ENCODE measurements around the gene RDH14.

Gene RDH14

DNA sequence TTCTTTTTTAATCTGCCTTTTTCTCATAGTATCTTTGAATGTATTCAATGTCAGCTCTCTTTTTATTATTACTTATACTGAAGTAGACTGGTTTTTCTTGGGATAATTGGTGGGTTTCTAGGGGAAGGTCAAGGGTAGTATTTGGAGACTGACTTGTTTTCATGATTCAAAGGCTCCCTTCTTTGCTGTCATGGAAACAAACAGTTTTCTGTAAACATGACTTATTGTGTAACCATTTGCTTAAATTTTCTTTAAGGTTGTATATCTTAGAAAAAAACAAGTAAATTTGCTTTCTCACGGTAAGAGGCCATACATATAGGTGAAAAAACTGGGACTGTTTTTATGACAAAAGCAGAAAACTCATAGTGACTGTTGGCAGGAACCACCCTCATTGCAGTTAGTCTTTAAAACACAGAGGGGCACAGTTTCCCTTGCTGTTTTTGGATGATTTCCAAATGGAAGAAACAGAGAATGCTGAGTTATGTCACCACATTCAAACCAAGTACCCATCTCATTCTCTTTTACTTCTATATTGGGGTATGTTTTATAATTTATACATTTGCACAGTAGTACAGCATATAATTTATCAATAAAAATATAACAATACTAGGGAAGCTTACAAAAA, 5.8 kb upstream of the RDH14 start:
- DNase-seq (ENCODE audit: low spot score) (no peak), FAIRE-seq (no peak)

DNA sequence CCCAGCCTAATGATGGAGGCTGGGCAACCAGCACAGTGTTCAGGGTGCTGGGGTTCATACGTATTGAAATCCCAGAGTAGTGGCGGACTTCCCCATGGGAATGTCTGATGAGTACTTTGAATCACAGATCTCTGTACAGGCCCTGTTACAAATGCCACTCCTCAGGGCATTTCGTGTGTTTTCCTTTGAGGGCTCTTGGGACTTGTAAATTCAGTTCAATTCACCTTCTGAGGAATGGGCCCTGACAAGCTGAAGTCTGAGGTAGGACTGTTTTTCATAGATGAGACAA, 288 bp upstream of the RDH14 start:
- DNase-seq (ENCODE audit: low spot score) (no peak), FAIRE-seq (no peak)

DNA sequence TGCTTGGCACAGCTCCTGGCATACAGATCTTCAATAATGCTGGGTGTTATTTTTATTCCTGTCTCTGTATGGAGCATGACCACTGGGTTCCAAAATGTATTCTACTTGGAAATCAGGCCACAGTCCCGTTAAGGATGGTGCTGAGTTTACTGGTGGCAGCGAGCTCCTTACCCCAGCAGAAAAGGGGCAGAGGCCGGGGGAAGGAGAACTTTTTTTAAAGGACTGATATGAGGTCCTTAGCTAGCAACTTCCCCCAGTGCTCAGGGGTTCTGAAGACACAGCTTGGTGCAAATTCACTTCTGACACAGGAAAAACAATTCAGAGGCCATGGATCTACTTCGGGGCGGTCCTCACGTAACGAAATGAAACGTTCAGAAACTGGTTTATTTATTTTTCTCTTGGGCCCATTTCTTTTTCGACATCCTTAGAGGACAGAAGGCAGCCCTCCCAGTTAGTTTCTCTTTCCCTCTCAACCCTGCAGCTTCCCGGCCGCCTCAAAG, 872 bp downstream of the RDH14 start:
- FAIRE-seq = no peak

DNA sequence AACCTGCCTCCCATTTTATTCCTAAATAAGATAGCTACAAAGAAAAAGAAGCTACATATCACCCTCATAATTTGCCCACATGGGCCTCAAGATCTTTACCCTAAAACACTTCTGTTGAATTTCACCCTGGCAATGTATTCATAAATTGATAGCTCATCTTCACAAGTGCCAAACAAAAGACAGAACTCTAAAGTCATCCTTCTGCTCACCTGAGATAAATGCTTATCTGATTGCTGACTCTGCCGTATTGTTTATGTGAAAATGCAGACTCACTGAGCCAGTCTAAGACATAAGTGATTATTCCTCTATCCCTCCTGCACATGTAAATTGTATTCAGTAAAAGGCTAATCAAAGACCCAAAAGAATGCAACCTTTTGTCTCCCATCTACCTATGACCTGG, 2.0 kb downstream of the RDH14 start:
- FAIRE-seq = no peak
- DNase-seq (ENCODE audit: low spot score) = no peak

More for the DNA sequence above, 872 bp downstream of the RDH14 start:
- DNase-seq (ENCODE audit: low spot score) = no peak

DNA sequence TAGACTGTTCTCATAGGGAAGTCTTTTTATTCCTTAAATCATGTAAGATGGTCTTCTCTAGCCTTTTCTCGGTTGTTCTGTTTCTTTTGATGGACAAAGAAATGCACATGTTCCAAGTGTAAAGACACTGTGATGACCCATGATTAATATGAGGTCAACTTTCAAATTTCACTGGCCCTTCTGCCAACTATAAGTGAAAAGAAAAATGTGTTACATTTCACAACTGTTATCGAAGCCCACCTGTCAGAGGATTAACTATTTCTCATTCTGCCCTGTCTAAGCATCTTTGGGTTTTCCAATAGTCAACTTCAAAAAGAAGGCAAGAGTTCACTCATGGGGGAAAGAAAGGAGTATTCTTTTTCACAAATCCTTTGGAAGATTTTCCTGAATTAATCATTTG, 3.3 kb downstream of the RDH14 start:
- FAIRE-seq (no peak), DNase-seq (ENCODE audit: low spot score) (no peak)

DNA sequence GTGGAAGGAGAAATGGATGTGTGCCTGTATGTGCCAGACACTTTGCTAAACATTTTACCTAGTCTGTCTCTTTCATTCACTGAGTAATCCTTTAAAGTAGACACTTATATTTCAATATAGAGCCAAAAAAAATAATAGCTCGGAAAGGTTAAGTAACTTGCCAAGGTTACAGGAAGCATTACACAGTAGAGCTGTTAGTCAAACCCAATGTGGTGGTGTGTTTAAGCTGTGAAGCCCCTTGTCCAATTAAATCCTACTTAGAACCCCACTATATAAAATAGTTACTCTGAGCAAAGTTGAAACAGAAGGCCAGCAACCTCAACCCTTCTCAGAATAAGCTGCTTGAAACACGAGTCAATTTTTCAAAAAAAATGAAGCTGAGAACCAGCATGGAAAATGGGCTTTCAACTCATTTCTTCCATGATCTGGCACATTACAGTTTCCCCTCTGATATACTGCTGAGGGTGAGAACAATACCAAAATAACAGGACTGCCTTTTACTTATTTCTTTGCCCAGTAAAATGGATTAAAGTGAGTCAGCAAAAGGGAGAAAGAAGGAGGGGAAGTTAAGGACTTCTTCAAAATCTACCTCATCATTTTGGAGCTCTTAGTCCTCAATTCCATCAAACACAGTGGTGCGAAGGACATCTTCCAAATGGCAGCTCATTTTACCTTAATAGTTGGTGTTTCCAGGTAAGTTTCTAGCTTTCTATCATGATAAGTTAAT, 7.9 kb downstream of the RDH14 start:
- no peak for FAIRE-seq
- DNase-seq (ENCODE audit: low spot score) = no peak

DNA sequence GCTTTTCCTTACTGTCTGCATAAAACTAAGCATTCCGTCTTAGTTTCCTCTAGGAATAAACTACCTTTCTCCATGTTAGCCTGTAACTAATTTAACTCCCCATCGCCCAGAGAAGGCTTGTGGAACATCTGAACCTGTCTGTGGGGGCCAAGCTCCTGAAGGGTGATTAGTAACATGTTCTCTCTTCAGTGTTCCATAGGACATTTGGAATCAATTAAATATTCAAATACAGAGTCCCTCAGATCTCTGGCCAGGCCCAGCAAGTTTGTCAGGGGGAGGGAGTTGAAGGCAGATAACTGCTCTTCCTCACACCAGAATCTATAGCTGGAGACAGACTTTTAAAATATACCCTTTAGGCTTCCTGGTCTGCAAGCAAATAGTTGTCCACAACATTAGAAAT, 8.8 kb downstream of the RDH14 start:
- no peak for FAIRE-seq

DNA sequence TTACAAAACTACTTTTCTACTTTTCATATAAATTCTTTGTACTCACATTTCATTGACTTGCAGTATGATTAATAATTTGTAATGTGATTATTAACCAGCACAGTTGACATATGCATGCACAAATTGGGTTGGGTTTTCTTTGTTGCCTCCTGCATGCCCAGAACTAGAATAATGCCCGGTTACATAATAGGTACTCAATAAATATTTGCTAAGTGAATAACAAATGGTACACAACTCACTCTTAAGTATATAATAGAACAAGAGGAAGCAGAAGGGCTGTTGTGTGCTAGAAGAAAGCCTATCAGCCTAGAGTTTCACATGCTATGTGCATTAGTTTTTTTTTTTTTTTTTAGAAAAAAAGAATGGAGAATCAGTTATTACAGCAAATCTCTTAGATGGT, 9.3 kb downstream of the RDH14 start:
- no peak for DNase-seq (ENCODE audit: low spot score)
- no peak for FAIRE-seq

More for the DNA sequence above, 8.8 kb downstream of the RDH14 start:
- DNase-seq (ENCODE audit: low spot score) = no peak

DNA sequence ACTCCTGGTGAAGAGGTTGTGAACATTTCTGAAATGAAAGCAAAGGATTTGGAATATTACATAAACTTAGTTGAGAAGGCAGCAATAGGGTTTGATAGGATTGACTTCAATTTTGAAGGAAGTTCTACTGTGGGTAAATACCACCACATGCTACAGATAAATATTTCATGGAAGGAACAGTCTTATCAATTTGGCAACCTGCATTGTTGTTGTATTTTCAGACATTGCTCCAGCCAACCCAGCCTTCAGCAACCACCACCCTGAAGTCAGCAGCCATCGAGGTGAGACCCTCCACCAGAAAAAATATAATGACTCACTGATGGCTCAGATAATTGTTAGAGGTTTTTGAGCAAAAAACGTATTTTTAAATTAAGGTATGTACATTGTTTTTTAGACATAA, 10.0 kb downstream of the RDH14 start:
- no peak for FAIRE-seq

DNA sequence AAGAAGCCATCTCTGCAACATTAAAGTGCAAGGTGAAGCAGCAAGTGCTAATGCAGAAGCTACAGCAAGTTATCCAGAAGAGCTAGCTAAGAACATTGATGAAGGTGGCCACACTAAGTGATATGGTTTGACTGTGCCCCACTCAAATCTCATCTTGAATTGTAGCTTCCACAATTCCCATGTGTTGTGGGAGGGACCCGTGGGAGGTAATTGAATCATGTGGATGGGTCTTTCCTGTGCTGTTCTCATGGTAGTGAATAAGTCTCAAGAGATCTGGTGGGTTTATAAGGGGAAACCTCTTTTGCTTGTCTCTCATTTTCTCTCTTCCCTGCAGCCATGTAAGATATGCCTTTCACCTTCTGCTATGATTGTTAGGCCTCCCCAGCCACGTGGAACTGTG, 11.4 kb downstream of the RDH14 start:
- DNase-seq (ENCODE audit: low spot score) (no peak), FAIRE-seq (no peak)

More for the DNA sequence above, 10.0 kb downstream of the RDH14 start:
- no peak for DNase-seq (ENCODE audit: low spot score)

DNA sequence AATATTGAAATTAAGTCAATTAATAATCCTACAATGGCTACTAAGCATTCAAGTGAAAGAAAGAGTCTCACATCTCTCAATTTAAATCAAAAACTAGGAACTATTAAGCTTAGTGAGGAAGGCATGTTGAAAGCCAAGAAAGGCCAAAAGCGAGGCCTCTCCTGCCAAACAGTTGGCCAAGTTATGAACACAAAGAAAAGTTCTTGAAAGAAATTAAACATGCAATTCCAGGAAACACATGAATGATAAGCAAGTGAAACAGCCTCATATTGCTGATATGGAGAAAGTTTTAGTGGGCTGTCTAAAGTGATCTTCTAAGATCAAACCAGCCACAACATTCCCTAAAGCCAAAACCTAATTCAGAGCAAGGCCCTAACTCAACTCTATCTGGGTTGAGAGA, 11.8 kb downstream of the RDH14 start:
- DNase-seq (ENCODE audit: low spot score) (no peak), FAIRE-seq (no peak)

DNA sequence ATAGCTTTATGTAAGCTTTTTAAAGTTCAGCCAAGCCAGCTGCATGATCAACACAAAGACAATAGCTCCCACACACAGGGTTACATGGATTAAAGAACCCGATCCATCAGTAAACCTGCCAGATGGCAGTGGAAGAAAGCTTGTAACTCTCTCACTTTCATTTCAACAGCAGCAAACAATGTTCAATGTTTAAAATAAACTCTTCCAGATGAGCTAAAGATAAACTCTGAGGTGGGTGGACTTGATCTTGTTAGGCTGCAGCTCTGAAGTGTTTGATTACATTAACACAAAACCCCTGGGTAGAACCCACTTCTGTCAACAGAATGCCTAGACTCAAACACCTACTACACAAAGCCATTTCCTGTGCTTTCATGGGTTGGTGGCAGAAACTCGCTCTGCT, 13.9 kb downstream of the RDH14 start:
- no peak for FAIRE-seq
- DNase-seq (ENCODE audit: low spot score) = no peak

DNA sequence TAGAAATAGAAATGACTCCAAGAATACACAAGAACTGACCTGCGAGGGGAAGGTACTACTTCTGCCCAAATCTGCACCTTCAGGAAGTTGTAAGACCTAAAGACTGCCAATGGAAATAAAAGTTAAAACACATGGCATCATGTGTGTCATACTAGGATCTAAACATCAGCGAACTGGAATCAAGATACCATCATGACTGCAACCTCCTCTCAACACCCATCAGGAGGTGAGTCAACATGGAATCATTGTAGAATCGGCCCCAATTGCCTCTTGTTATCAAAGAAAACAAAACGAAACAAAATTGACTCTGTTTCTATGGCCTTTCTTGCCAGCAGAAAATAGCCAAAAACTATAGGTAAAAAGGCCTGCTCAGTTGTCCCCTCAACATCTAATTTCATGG, 15.1 kb downstream of the RDH14 start:
- FAIRE-seq (no peak), DNase-seq (ENCODE audit: low spot score) (no peak)

DNA sequence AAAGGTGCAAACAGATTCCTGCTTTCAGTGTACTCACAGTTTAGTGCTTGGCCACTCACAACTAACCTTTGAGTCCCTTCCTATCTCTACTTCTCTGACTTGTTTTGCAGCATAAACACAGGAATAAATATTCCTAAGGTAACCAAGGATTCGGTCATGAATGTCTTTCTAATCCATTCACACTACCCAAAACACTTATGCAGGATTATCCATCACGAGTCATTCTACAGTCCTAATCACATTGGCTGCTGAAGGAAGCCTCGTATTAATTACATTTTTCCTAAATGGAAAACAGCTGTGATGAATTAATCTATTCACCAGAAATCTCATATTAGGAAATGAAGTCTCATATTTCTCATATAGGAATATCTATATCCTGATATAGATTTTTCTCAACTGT, 16.3 kb downstream of the RDH14 start:
- DNase-seq (ENCODE audit: low spot score) (no peak), FAIRE-seq (no peak)

DNA sequence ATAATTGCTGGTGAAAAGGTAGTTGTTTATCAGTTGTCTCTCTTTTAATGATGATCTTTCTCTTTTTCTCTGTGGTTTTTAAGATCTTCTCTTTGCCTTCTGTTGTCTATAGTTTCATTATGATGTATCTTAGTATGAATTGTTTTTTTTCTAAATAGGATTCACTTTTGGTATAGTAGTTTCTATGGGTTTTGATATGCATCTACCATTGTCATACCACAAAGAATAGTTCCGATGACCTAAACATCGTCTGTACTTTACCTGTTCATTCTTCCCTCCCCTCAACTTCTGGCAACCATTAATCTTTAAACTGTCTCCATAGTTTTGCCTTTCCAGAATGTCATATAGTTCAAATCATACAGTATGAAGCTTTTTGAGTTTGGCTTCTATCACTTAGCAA, 19.6 kb downstream of the RDH14 start:
- no peak for FAIRE-seq

DNA sequence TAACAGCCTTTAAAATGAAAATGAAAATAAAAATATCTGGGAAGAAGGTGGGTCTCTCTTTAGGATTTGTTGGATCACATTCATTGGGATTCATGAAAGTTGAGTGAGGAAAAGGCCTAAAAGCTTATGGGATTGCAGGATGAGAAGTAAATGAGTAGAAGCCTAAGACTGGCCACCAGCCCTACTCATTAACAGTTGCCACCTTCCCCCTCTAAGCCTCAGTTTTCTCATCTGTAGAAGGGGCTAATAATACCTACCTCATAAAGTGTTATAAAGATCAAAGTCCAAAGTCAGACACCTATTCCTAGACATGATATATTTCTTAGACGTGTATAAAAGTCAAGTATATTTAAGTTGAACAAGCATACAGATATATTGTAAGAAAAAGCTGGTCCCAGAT, 23.8 kb downstream of the RDH14 start:
- no peak for DNase-seq (ENCODE audit: low spot score)
- no peak for FAIRE-seq

More for the DNA sequence above, 19.6 kb downstream of the RDH14 start:
- no peak for DNase-seq (ENCODE audit: low spot score)

DNA sequence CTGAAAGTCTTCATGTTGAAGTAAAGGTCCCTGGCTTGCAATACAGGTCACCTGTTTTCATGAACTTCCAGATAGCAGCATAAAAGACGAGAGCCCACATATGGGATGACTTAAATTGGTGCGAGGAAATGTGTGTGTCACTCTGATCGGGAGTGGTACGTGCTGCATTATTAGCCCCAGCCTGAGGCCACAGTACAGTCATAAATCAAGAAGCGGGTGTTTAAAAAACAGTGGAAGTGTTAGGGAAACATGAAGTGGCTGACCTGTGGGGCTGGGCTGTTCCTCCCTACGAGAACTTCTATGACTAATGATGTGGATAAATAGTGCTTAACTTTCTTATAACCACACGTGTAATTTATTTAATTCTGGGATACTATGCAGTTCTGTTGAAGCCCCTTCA, 24.4 kb downstream of the RDH14 start:
- FAIRE-seq = no peak
- DNase-seq (ENCODE audit: low spot score) = no peak

DNA sequence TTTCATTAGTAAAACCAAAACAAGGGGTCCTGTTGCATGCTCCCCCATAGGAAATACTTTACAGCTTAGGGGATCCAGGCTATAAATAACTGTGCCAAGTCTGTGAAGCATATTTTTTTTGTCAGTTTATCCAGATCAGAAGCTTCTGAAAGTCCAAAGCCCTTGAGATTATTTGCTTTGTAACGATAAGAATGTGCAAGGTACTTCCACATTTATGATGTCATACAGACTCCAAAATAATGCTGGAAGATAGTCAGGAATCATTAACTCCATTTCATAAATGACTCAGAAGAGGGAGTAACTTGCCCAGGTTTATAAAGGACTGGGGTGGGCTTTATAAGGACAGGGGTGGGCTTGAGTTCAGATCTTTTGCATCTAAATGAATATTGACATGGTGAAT, 29.3 kb downstream of the RDH14 start:
- FAIRE-seq = no peak
- no peak for DNase-seq (ENCODE audit: low spot score)

DNA sequence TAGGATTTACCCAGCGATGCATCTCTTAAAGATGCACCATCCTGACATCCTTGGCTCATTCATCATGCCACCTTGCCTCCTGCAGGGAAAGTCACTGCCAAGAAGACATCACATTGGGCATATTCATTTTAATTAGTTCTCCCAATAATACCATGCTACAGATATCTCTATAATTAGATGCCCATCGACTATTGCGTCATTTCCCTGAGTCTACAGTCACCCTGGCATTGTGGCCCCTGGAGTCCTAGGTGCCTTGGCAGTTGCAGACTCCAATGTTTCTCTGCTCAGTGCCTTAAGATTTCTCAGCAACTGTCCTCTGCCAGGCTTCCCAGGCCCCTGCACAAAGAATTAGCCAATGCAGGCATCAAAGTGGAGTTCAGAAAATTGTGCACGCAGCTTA, 32.6 kb downstream of the RDH14 start:
- DNase-seq (ENCODE audit: low spot score) (no peak), FAIRE-seq (no peak)

DNA sequence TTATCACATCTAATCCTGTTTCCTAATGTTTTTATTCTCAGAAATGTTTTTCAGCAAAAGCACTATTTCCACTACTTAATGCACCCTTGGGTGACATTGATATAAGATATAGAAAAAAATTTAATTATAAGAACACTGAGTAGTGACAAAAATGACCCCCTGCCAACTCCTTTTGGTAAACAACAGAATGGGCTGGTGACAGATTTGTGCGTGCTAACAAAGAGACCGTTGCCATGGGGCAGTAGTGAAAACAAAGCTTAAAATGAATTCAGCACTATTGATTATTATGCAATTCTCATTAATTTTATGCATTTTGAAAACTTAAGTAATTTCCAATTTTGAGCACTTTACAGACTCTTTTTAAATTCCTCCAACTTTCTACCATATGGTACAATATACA, 33.1 kb downstream of the RDH14 start:
- no peak for FAIRE-seq
- DNase-seq (ENCODE audit: low spot score) = no peak

DNA sequence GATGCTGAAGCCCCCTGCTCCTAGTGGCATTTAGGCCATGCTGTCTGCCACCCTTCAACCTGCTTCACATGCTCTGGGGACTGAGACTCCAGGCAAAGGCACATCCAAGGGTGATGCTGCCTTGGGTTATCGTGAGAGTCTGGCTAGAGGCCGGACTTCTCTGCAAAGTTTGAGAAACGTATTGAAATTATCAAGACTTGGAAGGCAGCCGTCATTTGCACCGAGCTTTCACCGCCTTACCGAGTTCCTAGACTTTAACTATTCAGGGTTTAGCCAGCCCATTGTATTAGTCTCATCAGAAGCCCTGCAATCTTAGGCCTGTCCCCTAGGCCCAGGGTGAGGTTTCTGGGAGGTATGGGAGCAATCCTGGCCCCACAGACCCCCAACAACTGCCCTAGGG, 34.0 kb downstream of the RDH14 start:
- DNase-seq (ENCODE audit: low spot score) (no peak), FAIRE-seq (no peak)

DNA sequence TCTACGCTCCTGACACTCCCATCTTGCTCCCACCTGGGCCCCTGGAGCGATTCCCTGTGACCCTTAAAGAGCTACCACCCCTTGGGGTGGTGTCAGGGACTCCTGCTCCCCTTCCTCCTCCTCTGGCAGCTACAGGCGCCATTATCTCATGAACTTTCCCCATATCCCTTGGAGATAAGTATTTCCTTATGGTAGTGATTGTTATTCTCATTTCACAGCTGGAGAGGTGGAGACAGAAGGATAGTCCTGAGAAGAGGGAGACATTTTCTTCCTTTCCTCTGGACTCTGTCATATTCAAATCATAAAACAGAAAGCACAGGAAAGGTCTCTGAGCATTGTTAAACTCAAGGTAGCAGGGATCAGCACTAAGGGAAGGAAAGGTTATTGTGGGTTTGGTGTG, 34.6 kb downstream of the RDH14 start:
- no peak for DNase-seq (ENCODE audit: low spot score)
- FAIRE-seq = no peak

DNA sequence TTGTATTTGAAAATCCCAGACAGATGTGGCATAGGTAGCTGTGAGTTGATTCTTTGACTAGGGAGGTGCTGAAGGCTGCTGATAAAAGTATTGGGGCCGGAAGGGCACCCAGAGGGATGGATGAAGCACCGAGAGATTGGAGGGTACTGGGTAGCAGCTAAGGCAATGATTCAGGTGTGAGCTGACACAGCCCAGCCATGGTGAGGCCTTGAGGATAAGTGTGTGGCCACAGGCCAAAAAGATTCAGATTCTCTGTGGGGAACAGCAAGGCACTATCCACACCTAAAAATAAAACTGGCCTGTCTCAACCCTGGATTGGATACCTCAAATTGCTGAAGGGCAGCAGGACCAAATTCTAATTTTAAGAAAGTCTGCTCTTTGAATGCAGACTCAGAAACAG, 35.2 kb downstream of the RDH14 start:
- DNase-seq (ENCODE audit: low spot score) = no peak
- no peak for FAIRE-seq

Data from RCC 7860 (cell line).